EH (cell line): ENCODE results near the gene JMJD4.
"Not testable (repeated sequence)": the region's sequence is repeated elsewhere in the genome, so short reads cannot be mapped to it uniquely, and the experiment has no call there.

Experiments
- DNase-seq: peaks from one replicate; pipeline ENCODE4 v3.0.0-alpha.2; 2015; ENCODE audit warnings: low read depth

The JMJD4 gene

GRCh38 chr1:227732586-227733308 lies 2.4 kb downstream of the JMJD4 start:
- DNase-seq: no peak

GRCh38 chr1:227731696-227732585 lies 3.2 kb downstream of the JMJD4 start:
- DNase-seq: no peak

- no peak for DNase-seq
These were observed 3.8 kb downstream of the JMJD4 start for GRCh38 chr1:227731241-227731677.

- DNase-seq: no peak
These were observed 4.4 kb downstream of the JMJD4 start for GRCh38 chr1:227730630-227731151.

GRCh38 chr1:227729881-227730629 lies 5.0 kb downstream of the JMJD4 start:
- DNase-seq: peak; percentile 66

- no peak for DNase-seq
These were observed 5.8 kb downstream of the JMJD4 start for GRCh38 chr1:227729144-227729880.

- DNase-seq: no peak
These were observed 6.3 kb downstream of the JMJD4 start for GRCh38 chr1:227728892-227729143.

GRCh38 chr1:227728059-227728891 lies 6.8 kb downstream of the JMJD4 start:
- DNase-seq: peak; percentile 60

GRCh38 chr1:227726924-227727599 lies 8.0 kb downstream of the JMJD4 start:
- no peak for DNase-seq

GRCh38 chr1:227726318-227726717 lies 8.8 kb downstream of the JMJD4 start:
- no peak for DNase-seq

GRCh38 chr1:227725046-227725445 lies 10.1 kb downstream of the JMJD4 start:
- no peak for DNase-seq

GRCh38 chr1:227723474-227723873 lies 11.6 kb downstream of the JMJD4 start:
- no peak for DNase-seq

GRCh38 chr1:227718932-227719331 lies 16.2 kb downstream of the JMJD4 start:
- DNase-seq: no peak

- no peak for DNase-seq
These were observed 22.5 kb downstream of the JMJD4 start for GRCh38 chr1:227712648-227713047.

- DNase-seq: not testable (repeated sequence)
These were observed 24.6 kb downstream of the JMJD4 start for GRCh38 chr1:227710474-227710873.

GRCh38 chr1:227709451-227709850 lies 25.7 kb downstream of the JMJD4 start:
- peak; percentile 10 for DNase-seq

GRCh38 chr1:227707846-227708245 lies 27.3 kb downstream of the JMJD4 start:
- no peak for DNase-seq

GRCh38 chr1:227701631-227702030 lies 33.5 kb downstream of the JMJD4 start:
- not testable (repeated sequence) for DNase-seq

- DNase-seq: no peak
These were observed 37.7 kb downstream of the JMJD4 start for GRCh38 chr1:227697321-227697864.

- DNase-seq: no peak
These were observed 49.3 kb downstream of the JMJD4 start for GRCh38 chr1:227685807-227686206.
